Mucosa of gallbladder (tissue), 1 donor: Measurements from ENCODE around the gene PRKAR2B. TPM values are rescaled to one million over a fixed set of nuclear protein-coding genes. Genes with fewer than 3 reads are reported as not detected.

ENCODE experiments used
- DNase-seq: peaks from one replicate; pipeline ENCODE4 v3.0.0-alpha.2; 2020; ENCODE audit warnings: low spot score
- total RNA-seq: library from RNA; stranded (reverse); gene quantifications from one replicate; pipeline ENCODE4 v1.2.1, GENCODE V29; 2021
- donor health status: DM: no; HTN: no; CAD: no.

Gene PRKAR2B
- total RNA-seq: 7.1 TPM

DNA sequence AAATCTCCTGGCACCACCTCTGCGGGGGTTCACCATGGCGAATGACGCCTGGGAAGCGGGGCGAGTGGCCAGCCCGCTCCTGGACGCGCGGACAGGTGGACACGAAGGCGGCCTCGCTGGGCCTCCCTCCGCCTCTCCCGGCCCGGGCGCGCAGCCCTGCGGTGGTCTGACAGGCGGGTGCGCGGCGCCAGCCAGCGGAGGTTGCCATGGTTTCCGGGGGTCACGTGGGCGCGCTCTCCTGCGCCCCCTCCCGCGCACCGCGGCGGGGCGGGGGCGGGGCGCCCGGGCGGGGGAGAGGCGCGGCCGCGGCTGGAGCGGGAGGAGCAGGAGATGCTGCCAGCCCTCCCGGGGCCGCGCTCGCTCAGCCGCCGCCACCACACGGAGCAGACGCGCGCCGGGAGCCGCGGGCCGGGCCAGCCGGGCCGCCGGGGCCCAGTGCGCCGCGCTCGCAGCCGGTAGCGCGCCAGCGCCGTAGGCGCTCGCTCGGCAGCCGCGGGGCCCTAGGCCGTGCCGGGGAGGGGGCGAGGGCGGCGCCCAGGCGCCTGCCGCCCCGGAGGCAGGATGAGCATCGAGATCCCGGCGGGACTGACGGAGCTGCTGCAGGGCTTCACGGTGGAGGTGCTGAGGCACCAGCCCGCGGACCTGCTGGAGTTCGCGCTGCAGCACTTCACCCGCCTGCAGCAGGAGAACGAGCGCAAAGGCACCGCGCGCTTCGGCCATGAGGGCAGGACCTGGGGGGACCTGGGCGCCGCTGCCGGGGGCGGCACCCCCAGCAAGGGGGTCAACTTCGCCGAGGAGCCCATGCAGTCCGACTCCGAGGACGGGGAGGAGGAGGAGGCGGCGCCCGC lies at the start of gene PRKAR2B:
Gene PRKAR2B, plus strand, starts transcription at position 359 of the 848 bp plus-strand sequence. Its CDS starts 203 bp downstream, at position 562.
- peak; percentile 70 for DNase-seq

- DNase-seq: no peak
Observed at GRCh38 chr7:106994833-106995232, 49.7 kb upstream of the PRKAR2B start.

GRCh38 chr7:106997487-106998271 lies 46.8 kb upstream of the PRKAR2B start:
- no peak for DNase-seq

DNA sequence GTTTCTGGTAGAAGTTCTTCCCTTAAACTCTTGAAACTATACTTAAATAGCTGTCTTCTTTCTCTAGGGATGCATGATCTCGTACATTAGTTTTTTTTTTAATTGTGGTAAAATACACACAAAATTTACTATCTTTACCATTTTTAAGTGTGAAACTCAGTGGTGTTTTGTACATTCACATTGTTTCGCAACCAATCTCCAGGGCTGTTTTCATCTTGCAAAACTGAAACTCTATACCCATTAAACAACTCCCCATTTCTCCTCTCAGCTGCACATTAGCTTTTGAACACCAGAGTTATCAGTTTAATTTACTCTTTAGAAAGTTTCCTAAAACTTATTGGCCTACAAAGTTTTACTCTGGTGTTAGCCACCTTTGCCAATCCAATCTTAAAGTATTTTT lies 45.5 kb upstream of the PRKAR2B start:
- DNase-seq: no peak

DNA sequence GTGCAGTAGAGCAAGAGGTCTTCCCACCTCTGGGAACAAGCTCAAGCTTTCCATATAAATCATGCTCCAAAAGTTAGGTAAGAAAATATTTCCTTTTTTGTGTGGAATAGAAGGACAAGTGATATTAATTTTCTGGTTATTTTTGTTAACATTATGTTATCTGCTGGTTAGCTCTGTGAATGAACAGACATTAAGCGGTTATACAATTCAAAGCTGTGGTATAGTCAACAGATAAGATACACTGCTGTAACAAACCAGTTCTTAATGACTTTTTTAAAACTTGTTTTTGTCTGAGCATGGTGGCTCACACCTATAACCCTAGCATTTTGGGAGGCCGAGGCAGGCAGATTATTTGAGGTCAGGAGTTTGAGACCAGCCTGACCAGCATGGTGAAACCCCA lies 43.0 kb upstream of the PRKAR2B start:
- DNase-seq: no peak

DNA sequence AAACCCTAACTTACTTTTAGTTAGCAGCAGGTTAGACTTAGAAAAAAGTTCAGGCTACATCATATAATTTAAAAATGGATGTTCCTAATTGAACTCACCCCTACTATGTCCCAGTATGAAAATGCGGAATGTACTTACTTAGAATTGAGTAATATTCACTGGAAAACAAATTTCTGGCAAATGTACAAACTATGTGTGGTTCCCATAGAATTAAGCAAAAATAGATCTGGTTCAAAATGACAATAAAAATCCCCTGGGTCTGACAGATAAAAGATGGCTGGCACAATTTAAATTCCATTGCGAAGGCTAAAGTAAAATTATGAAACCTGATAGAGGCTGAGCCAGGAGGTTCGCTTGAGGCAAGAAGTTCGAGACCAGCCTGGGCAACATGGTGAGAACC lies 42.4 kb upstream of the PRKAR2B start:
- DNase-seq: no peak

DNA sequence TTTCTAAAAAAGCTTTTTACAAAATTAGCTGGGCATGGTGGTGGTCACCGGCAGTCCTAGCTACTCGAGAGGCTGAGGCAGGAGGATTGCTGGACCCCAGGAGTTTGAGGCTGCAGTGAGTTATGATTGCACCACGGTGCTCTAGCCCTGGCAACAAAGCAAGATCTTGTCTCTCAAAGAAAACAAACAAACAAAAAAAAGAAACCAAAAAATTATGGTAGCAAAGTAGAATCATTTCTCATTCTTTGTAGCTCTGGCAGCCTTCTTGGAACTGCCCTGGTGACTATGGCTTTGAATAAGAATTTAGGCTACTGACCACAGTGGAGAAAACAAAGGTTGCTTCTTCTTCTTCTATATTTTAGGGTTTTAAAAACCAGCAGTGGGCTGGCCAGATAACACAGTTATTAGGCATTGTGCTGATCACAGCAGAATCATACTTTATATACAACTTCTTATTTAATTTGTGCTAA lies 41.9 kb upstream of the PRKAR2B start:
- no peak for DNase-seq

DNA sequence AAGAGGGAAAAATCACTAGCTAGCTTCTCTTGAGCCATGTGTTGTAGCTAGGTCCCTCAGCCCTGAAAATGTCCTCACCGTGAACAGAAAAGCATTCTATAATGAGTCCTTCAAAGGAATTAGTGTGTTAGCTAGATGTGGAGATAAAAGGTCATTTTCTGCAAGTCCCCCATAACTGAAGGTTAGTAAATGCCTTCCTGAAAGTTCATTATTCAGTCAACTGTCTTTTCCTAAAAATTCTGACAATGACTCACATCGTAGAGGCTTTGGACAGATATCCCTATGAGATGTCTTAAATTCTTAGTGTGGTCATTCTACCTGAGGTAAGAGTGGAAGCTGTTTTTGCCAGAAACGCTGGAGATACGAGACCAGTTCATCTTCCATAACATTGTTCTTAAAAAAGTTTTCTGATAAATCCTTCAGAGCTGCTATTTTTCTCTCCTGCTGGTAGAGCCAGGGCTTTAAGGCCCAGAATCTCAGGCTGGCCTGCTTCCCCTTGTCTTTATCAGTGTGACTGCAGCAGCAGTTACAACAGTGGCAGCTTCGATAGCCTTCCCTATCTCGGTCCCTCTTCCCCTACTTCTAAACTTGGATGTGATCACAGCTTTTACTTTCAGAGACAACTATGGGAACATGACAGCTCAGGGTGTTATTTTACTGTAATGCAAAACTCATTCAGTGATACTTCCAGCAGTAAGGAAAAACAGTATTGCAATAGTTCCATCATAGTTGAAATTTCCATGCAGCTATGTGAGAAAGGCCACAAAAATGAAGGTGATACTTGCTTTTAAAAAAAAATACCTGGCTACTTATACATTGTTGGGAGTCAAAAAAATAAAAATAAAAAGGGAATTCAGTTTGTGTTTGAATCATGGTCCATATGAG lies 37.3 kb upstream of the PRKAR2B start:
- DNase-seq: no peak

GRCh38 chr7:107007892-107008287 lies 36.6 kb upstream of the PRKAR2B start:
- no peak for DNase-seq

DNA sequence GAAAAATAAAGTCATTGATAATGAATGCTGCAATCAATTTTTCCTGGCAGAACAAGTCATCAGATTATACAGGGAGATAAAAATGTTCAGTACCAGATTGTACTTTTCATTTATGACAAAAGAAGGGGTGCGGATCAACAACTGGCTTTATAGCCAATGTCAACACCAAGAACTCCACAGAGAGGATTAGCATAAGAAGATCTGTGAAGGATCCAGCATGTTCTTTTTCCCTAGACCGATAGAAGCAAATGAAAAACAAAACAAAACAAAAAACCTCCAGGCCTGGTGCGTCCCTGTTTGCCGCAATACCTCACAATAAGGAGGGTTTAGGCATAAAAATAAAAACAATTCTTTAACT lies 34.7 kb upstream of the PRKAR2B start:
- no peak for DNase-seq

GRCh38 chr7:107012691-107013090 lies 31.8 kb upstream of the PRKAR2B start:
- no peak for DNase-seq

DNA sequence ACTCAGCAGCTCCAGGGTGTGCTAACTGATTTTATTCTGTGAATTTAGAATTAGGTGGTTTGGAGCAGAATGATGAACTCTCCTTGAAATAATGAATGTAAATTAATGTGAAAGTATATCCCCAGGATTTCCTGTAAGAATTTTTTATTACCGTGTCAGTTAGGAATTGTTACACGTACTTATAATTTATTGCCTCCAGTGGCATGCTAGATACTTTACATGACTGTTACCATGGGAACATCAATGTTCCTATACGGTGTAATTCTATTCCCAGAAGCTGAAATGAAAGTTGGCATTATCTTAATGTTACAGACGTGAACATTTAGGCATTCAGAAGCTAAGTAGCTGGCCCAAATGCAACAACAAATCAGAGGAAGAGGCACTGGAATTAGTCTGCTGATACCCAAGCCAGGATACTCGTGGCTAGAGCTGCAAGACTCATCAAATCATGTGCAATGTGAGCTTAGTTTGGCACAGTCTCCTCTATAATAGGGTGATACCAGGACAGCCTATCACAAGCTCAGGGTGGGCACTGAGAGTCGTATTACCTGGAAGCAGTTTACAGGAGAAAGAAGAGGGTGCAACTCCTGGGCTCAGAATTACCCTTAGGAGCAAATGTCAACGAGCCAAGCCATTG lies 30.0 kb upstream of the PRKAR2B start:
- no peak for DNase-seq

DNA sequence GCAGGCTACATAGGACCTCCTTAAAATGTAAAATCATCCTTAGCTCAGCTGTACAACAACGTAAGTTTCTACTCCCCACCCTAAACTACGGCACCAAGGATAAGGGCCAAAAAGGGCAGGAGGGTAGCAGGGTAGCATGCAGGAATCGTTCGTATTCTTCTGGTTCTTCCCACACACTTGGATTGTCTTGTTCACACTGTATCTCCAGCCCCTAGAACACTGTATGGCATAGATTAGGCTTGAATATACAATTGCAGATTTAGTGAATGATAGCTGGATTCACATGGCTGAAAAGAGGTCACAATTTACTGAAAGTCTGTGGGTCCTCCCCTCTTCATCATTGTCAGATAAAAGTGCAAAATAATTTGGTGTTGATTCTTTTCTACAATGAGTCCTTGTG lies 28.2 kb upstream of the PRKAR2B start:
- DNase-seq: no peak

DNA sequence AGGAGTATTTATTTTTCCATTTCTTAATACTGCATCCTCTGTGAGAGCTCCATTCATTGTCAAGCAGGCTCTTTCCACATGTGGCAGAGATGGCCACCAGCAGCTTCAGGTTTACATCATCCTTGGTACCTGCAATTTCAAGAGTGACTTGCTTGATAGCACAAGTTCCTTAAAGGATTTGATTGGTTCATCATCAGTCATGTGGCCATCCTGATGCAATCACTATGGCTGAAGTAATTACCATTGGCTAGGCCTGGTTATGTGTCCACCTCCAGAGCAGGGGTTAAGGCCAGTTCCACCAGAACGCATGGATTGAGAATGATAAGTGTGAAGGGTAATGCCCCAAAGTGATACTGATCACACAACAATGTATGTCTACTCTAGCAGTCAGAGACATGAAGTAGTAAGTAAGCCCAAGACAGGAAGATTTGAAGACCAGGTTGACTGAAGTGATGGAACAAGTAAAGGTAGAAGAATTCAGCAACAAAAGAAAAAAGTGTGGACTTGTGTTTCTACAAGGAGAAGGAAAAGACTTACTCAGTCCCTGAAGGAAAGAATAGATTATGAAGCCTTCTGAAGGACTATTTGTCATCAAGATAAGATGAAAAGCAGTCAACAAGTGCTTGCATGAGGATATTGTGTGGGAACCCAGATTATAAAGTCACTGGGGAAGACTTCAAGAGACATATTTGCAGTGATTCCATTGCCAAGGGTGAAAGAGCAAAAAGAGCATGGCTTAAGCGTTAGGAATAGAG lies 26.4 kb upstream of the PRKAR2B start:
- no peak for DNase-seq

- no peak for DNase-seq
Observed at GRCh38 chr7:107020400-107020799, 24.1 kb upstream of the PRKAR2B start.

DNA sequence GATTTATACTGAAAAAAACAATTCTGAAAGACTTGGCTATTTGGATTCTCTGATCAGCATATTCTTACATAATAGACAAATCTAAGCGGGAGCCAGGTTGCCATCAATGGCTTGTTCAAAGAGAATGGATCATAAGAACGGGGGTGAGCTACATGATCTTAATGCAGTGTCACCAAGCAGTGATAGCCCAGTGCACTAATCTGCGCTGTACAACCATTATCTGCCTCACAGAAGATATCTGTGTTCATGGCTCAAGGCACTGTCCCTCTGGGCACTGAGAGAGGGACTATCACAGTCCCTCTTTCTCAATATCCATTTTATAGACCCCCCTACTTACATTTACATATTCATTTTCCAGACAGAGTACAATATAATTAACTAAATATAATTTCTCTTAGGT lies 22.9 kb upstream of the PRKAR2B start:
- DNase-seq: no peak

DNA sequence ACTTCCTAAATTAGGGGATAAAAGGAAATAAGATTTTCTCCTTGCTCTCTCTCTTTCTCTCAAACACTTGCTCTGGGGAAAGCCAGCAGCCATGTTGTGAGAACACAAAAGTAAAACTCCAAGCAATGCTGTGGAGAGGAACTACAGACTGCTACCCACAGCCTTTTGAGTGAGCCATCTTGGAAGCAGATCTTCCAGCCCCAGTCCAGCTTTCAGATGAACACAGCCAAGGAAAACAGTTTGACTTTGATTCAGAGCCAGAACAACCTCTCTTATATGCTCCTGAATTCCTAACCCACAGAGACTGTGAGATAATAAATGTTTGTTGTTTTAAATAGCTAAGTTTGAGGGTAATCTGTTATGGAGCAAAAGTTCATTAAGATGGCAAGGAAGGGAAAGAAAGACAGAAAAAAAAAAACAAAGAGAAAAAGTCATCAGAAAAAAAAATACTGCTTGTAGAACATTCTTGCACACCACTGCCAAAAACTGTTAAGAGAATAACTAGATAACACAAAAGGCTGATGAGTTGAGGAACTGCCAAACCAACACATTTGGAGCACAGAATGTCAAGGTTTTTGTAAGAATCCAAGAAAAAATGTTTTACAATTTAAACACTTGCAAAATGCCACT lies 20.9 kb upstream of the PRKAR2B start:
- no peak for DNase-seq

GRCh38 chr7:107024906-107025305 lies 19.6 kb upstream of the PRKAR2B start:
- no peak for DNase-seq

DNA sequence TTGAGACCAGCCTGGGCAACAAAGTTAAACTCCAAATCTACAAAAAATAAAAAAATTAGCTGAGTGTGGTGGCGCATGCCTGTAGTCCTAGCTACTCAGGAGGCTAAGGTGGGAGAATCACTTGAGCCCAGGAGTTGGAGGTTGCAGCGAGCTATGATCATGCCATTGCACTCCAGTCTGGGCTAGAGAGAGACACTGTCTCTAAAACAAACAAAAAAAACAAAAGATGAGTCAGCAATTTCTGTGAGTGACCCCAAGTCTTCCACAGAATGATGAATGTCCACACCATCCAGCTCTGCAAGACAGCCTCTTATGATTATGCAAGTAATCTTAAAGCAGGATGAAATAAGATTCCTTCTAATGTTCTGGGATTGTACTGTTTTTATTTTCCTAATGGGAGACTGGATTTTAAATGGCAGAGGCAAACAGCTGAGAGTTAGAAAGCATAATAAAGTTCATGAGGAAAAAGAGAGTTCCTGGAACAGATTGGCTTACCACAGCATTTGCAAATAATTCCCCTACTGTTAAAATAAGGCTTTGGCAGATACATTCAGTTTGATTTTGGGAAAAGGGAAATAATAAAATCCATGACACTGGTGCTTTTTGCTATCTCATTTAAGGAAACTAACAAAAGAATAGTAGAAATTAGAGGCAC lies 18.9 kb upstream of the PRKAR2B start:
- DNase-seq: no peak

DNA sequence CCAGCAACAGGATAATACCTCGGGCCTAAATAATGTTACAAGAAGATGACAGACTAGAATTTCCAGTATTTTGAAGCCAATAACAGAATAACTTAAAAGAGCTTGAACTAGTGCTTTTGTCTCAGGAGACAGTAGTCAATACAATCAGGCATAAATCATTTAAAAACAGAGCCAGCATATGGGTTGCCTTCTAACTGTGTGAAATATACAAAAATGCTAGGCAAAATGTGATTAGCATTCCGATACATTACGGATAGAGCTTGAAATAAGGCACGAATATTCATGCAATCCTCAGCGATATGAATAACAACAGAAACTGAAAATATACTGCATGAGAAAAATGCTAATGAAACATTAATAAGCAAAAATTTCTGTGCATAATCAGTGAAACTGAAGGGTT lies 18.3 kb upstream of the PRKAR2B start:
- DNase-seq: no peak
